ENCODE data around the gene AZU1. TPM values are rescaled to one million over a fixed set of nuclear protein-coding genes. Genes with fewer than 3 reads are reported as not detected.
"Not testable (repeated sequence)": the region's sequence is repeated elsewhere in the genome, so short reads cannot be mapped to it uniquely, and the experiment has no call there.

The AZU1 gene
- total RNA-seq, 1 experiment from 2014 or later, result not detected

GRCh38 chr19:853014-853585 lies 25.5 kb downstream of the AZU1 start:
- no peak overlapping the region for H3K9ac ChIP-seq (ENCODE audit: low read length)
- no peaks in the 10 kb centered on the region for H4K20me1 ChIP-seq (ENCODE audit: insufficient read depth)
- TF ChIP-seq JUND (IDR thresholded peaks at IDR 0.05) (no peak), ZFX (IDR thresholded peaks at IDR 0.05) (no peak), POLR2AphosphoS5 (IDR thresholded peaks at IDR 0.05; ENCODE audit: low read depth, low read length) (no peak), CTCF (IDR thresholded peaks at IDR 0.05 in 2 of 3, conservative IDR thresholded peaks at IDR 0.05 in 1 of 3; ENCODE audit: borderline replicate concordance in 1 of 3, insufficient read depth in 1 of 3, low read depth in 2 of 3, low read length in 2 of 3) (no peak), ATF3 (IDR thresholded peaks at IDR 0.05) (no peak), SRF (IDR thresholded peaks at IDR 0.05; ENCODE audit: low read depth) (no peak)
- no peaks in the 10 kb centered on the region for H3K79me2 ChIP-seq (ENCODE audit: insufficient read depth, low read length)
- H3K4me1 ChIP-seq (ENCODE audit: control insufficient read depth in 1 of 2, insufficient read depth in 2 of 2, low read length in 2 of 2), result peaks cover 5 to 10% of the 10 kb centered on the region in 2 experiments; a peak in 3 of 4 replicates
- RAD21 ChIA-PET (ENCODE audit: low non-redundant PET in 1 of 2, low total read pairs in 2 of 2, uncharacterized antibody in 2 of 2, unreplicated experiment in 2 of 2), result no interaction called here
- H3K4me3 ChIP-seq (replicated peaks in 1 of 2; ENCODE audit: low read depth in 1 of 2, low read length in 2 of 2), result no peak overlapping the region
- intact Hi-C loops (cut with micrococcal nuclease), result no loop called here
- H3K36me3 ChIP-seq (ENCODE audit: control insufficient read depth in 1 of 2, insufficient read depth in 2 of 2, low read length in 2 of 2), result no peaks in the 10 kb centered on the region
- POLR2A ChIA-PET, result no interaction called here
- H2AFZ ChIP-seq (ENCODE audit: low read depth, low read length, poor library complexity, severe bottlenecking), result no peak overlapping the region
- no peak for DNase-seq (ENCODE audit: low read depth, low spot score)
- H3K27ac ChIP-seq (ENCODE audit: low read depth, low read length), result no peak overlapping the region
- no peaks in the 10 kb centered on the region for H3K9me2 ChIP-seq (ENCODE audit: insufficient read depth)
- CTCF ChIA-PET, result no interaction called here
- BruUV-seq (replicated peaks), result no TSS peak
- H3K4me2 ChIP-seq (ENCODE audit: low read length), result no peak overlapping the region
- H3K27me3 ChIP-seq (ENCODE audit: insufficient read depth, low read length), result no peaks in the 10 kb centered on the region
- no peaks in the 10 kb centered on the region for H3K9me3 ChIP-seq (ENCODE audit: control insufficient read depth in 1 of 2, insufficient read depth in 1 of 2, low read depth in 1 of 2, low read length in 2 of 2)
- ATAC-seq, result no peak

- RAD21 ChIA-PET (ENCODE audit: low non-redundant PET in 1 of 2, low total read pairs in 2 of 2, uncharacterized antibody in 2 of 2, unreplicated experiment in 2 of 2); CTCF ChIA-PET; H4K20me1 ChIP-seq (ENCODE audit: insufficient read depth); H2AFZ ChIP-seq (ENCODE audit: low read depth, low read length, poor library complexity, severe bottlenecking); intact Hi-C loops (cut with micrococcal nuclease); H3K4me3 ChIP-seq (replicated peaks in 1 of 2; ENCODE audit: low read depth in 1 of 2, low read length in 2 of 2); DNase-seq (ENCODE audit: low read depth, low spot score); ATAC-seq; H3K27me3 ChIP-seq (ENCODE audit: insufficient read depth, low read length); BruUV-seq (replicated peaks); H3K27ac ChIP-seq (ENCODE audit: low read depth, low read length); H3K4me2 ChIP-seq (ENCODE audit: low read length); H3K9me2 ChIP-seq (ENCODE audit: insufficient read depth); H3K36me3 ChIP-seq (ENCODE audit: control insufficient read depth in 1 of 2, insufficient read depth in 2 of 2, low read length in 2 of 2); H3K79me2 ChIP-seq (ENCODE audit: insufficient read depth, low read length); H3K9ac ChIP-seq (ENCODE audit: low read length); H3K9me3 ChIP-seq (ENCODE audit: control insufficient read depth in 1 of 2, insufficient read depth in 1 of 2, low read depth in 1 of 2, low read length in 2 of 2): not testable (repeated sequence)
- H3K4me1 ChIP-seq (ENCODE audit: control insufficient read depth in 1 of 2, insufficient read depth in 2 of 2, low read length in 2 of 2), result peaks cover 6 to 13% of the 10 kb centered on the region in 2 experiments; a peak in 3 of 4 replicates
- POLR2A ChIA-PET, result interaction anchor here (0.6 kb wide), 1 partner anchor 87 kb away, joined by 3 read pairs; no protein-coding TSS in a partner anchor
Observed at GRCh38 chr19:853614-854220, 26.1 kb downstream of the AZU1 start.

All from HCT116 (cell line).